Ovary (tissue), 3 donors: ENCODE data around the gene THEMIS.

Source experiments
- CTCF ChIP-seq, 3 donors: fragments of 450-650 bp in 2 of 3; fragments of 200-600 bp in 1 of 3; IDR thresholded peaks; one replicate each; pipeline versions ENCODE4 v1.5.1 to v1.8.0; 2016 to 2022; ENCODE audit warnings: antibody characterized with exemption in 3 of 3, mild to moderate bottlenecking in 1 of 3
- EP300 ChIP-seq: sonication (generic); formaldehyde crosslinking; IDR thresholded peaks from one replicate; pipeline ENCODE4 v1.6.1; 2017; ENCODE audit warnings: antibody characterized with exemption
- POLR2A ChIP-seq: fragments of 450-650 bp; IDR thresholded peaks from one replicate; pipeline ENCODE4 v1.6.1; 2017; ENCODE audit warnings: antibody characterized with exemption, mild to moderate bottlenecking, moderate library complexity
- donor health status: DM: no; HTN: no; CAD: no.

- TF ChIP-seq CTCF (IDR thresholded peaks at IDR 0.05) (no peak), POLR2A (no peak), EP300 (no peak)
These were observed 22.3 kb upstream of the THEMIS start for GRCh38 chr6:127923135-127923534.
